Sigmoid colon (tissue), 7 donors: ENCODE results near the gene ZNFX1. TPM values are rescaled to one million over a fixed set of nuclear protein-coding genes. Genes with fewer than 3 reads are reported as not detected.
A peak's percentile ranks its signal among the peaks of the same experiment; 100 is the strongest.

ENCODE experiments used
- DNase-seq: peaks from one replicate; pipeline ENCODE4 v3.0.0-alpha.2; 2019
- H3K27ac ChIP-seq, 4 donors: fragments of 200-600 bp; sonication (generic); one replicate each; pipeline ENCODE4 v1.5.1; 2016 to 2019; ENCODE audit warnings: mild to moderate bottlenecking in 1 of 4
- H3K27me3 ChIP-seq, 3 donors: fragments of 200-600 bp; sonication (generic); one replicate each; pipeline ENCODE4 v1.5.1; 2019; ENCODE audit warnings: mild to moderate bottlenecking in 1 of 3
- H3K36me3 ChIP-seq, 4 donors: fragments of 200-600 bp; sonication (generic); one replicate each; pipeline ENCODE4 v1.5.1; 2016 to 2019
- H3K4me1 ChIP-seq, 4 donors: fragments of 200-600 bp; sonication (generic); one replicate each; pipeline ENCODE4 v1.5.1; 2017 to 2019
- H3K4me3 ChIP-seq, 4 donors: fragments of 200-600 bp; sonication (generic); one replicate each; pipeline ENCODE4 v1.5.1; 2017 to 2019; ENCODE audit warnings: mild to moderate bottlenecking in 2 of 4, moderate library complexity in 1 of 4
- H3K9me3 ChIP-seq, 4 donors: fragments of 200-600 bp in 3 of 4; sonication (generic) in 3 of 4; one replicate each; pipeline versions ENCODE4 v1.5.1 to v1.6.1; 2013 to 2019
- EP300 ChIP-seq, 4 donors: sonication (generic); formaldehyde crosslinking; IDR thresholded peaks; one replicate each; pipeline ENCODE4 v1.6.1; 2017; ENCODE audit warnings: antibody characterized with exemption in 4 of 4
- POLR2A ChIP-seq, 2 donors: fragments of 450-650 bp; IDR thresholded peaks; one replicate each; pipeline ENCODE4 v1.6.1; 2016; ENCODE audit warnings: antibody characterized with exemption in 2 of 2, mild to moderate bottlenecking in 2 of 2, moderate library complexity in 2 of 2
- POLR2AphosphoS5 ChIP-seq, 4 donors: sonication (generic); formaldehyde crosslinking; IDR thresholded peaks; one replicate each; pipeline ENCODE4 v1.6.1; 2017; ENCODE audit warnings: antibody characterized with exemption in 4 of 4
- WGBS, 2 donors: extraction: QIAGEN DNeasy Blood & Tissue Kit; methylation state at CpG; one replicate each; pipeline ENCODE4 v1.1.7; 2013; 5-methylcytosine and 5-hydroxymethylcytosine counted together
- intact Hi-C: fragments of 100-400 bp; cut with DNase I; formaldehyde crosslinking; loops from one replicate; pipeline ENCODE4 v1.15.1; 2023
- polyA plus RNA-seq, 3 donors: library from polyadenylated mRNA; stranded (reverse); fragments of 200-250 nt; gene quantifications; one replicate each; pipeline ENCODE4 v1.2.3, GENCODE V29; 2013
- total RNA-seq, 4 donors: library from RNA; depleted of rRNA; stranded (reverse); fragments of >200 nt; gene quantifications; one replicate each; pipeline ENCODE4 v1.1.0, GENCODE V29; 2016
- TF ChIP-seq, protein P1 (sequence below), 4 experiments: fragments of 450-650 bp in 3 of 4; fragments of 200-600 bp in 1 of 4; IDR thresholded peaks; one replicate each; pipeline ENCODE4 v1.5.1; 2016 to 2019; ENCODE audit warnings: antibody characterized with exemption in 4 of 4, mild to moderate bottlenecking in 3 of 4, moderate library complexity in 2 of 4
- donor health status: healthy with polysubstance abuse.
- donor health status: Bipolar disorder and iron deficiency.
- donor health status: healthy.

Gene ZNFX1
- 10 to 100 TPM; 25.7 to 32.1 (median 29.6) TPM for total RNA-seq
- 10 to 100 TPM in 1 of 3 donors, 1 to 10 TPM in 2; 7.2 to 20.2 (median 9.5) TPM for polyA plus RNA-seq

DNA sequence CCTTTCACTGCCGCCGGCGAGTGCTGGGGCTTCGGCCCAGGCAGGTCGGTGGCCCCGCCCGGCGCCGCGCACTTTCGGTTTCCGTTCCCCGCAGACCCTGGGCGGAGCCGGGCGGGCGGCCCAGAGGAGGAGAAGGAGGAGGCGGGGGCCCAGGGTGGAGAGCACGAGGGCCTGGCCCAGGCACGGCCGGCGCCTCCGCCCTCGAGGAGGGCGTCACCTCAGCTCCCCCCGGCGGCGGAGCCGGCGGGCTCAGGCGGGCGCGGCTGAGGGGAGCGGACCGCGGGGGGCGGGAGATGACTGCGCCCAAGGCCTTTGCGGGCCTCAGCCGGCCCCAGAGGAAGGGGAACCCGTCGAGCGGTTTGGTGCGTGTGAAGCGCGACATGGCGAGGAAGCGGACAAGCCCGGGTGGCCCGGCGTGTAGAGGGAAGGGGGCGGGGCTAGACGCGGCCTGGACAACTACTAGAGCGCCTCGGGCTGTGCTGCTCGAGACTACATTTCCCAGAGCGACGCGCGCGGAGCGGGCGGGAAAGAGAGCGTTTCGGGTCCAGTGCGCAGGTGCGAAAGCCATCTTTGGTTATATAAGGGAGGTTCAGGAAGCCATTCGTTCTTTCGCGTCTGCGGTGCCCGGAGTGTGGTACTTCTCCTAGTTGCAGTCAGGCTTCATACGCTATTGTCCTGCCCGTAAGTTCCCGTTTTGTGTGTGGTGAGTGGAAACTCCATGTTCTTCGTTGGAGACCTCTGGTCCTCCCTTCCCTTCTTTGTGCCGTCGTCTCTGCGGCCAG lies at the start of gene ZNFX1:
Gene ZNFX1, minus strand, starts transcription at position 22 of the 782 bp plus-strand sequence. CDS start 2,218 bp downstream, outside the sequence.
- DNase-seq, result peak; percentile 99
- Histone ChIP-seq H3K27ac (peak within 1 kb of the TSS; percentile 95 to 98 (median 97)), H3K36me3 (peaks cover 28 to 62% (median 42%) of the 10 kb centered on the region in 4 donors), H3K4me3 (peak within 1 kb of the TSS; percentile 86 to 98 (median 90)), H3K27me3 (no peaks in the 10 kb centered on the region), H3K4me1 (peaks cover 0 to 59% (median 55%) of the 10 kb centered on the region in 4 donors), H3K9me3 (peaks cover 0 to 7% (median 3%) of the 10 kb centered on the region in 4 donors)
- TF ChIP-seq, protein P1, sequence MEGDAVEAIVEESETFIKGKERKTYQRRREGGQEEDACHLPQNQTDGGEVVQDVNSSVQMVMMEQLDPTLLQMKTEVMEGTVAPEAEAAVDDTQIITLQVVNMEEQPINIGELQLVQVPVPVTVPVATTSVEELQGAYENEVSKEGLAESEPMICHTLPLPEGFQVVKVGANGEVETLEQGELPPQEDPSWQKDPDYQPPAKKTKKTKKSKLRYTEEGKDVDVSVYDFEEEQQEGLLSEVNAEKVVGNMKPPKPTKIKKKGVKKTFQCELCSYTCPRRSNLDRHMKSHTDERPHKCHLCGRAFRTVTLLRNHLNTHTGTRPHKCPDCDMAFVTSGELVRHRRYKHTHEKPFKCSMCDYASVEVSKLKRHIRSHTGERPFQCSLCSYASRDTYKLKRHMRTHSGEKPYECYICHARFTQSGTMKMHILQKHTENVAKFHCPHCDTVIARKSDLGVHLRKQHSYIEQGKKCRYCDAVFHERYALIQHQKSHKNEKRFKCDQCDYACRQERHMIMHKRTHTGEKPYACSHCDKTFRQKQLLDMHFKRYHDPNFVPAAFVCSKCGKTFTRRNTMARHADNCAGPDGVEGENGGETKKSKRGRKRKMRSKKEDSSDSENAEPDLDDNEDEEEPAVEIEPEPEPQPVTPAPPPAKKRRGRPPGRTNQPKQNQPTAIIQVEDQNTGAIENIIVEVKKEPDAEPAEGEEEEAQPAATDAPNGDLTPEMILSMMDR (IDR thresholded peaks at IDR 0.05), result no peak
- peak; percentile 100 for TF ChIP-seq POLR2AphosphoS5 (IDR thresholded peaks at IDR 0.05)
- TF ChIP-seq POLR2A (IDR thresholded peaks at IDR 0.05), result peak; percentile 99 to 100
- intact Hi-C loops, result loop anchor here (2.0 kb wide), 1 partner anchor 59 kb away; the partner anchor contains the start of gene DDX27
- WGBS, 2 donors, result 0% methylated on average over 80 of the region's 80 CpGs

DNA sequence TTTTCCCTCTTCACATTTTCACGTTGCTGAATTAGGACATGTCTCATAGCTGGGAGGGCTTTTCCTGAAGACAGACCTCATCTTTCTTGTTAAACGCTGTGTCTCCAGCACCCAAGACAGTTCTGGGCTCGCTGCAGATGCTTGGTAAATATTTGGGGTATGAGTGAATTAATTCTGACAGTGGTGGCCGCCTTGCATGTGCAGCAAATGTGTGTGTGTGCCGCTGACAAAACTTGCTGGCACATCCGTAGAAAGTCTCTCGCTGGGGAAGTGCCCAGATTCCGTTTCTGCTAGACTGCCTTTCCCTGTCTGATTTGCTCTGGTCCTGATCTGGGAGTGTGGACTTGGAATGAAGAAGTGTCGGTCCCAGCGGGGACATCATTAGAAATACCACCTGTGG lies 48.2 kb upstream of the ZNFX1 start:
- intact Hi-C loops, result no loop called here

DNA sequence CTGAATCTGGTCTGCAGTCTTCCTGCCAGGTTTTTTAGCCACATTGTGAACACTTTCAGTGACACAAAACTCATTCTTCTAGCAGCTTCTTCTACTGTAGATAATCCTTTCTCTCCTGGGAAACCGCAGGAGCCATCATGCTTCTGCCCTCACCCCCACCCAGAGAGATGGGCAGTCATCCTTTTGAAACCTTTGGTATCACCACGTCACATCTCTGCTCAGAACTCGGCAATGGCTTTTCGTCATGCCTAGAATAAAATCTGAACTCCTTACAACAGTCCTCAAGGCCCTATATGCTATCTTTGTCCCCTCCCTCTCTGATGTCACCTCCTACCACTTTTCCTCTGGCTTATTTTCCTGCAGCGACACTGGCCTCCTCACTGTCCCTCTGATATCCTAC lies 46.4 kb upstream of the ZNFX1 start:
- TF ChIP-seq, protein P1 (IDR thresholded peaks at IDR 0.05), result no peak
- TF ChIP-seq POLR2AphosphoS5 (IDR thresholded peaks at IDR 0.05), result no peak
- no peak for TF ChIP-seq EP300 (IDR thresholded peaks at IDR 0.05)
- TF ChIP-seq POLR2A (IDR thresholded peaks at IDR 0.05), result no peak

More for the DNA sequence above, 48.2 kb upstream of the ZNFX1 start:
- peak overlapping the region in 2 of 4 donors; percentile 10 to 41 for H3K27ac ChIP-seq
- no peaks in the 10 kb centered on the region for H3K9me3 ChIP-seq
- H3K4me3 ChIP-seq, result peak overlapping the region in 1 of 4 donors; percentile 7
- DNase-seq, result no peak
- TF ChIP-seq, protein P1 (IDR thresholded peaks at IDR 0.05), result no peak
- no peak for TF ChIP-seq POLR2A (IDR thresholded peaks at IDR 0.05)
- no peak for TF ChIP-seq EP300 (IDR thresholded peaks at IDR 0.05)
- no peak for TF ChIP-seq POLR2AphosphoS5 (IDR thresholded peaks at IDR 0.05)
- peaks cover 0 to 4% (median 0%) of the 10 kb centered on the region in 3 donors for H3K27me3 ChIP-seq
- WGBS, 2 donors, result 60 to 62% methylated on average over 10 of the region's 10 CpGs
- H3K4me1 ChIP-seq, result peaks cover 0 to 16% (median 10%) of the 10 kb centered on the region in 4 donors
- H3K36me3 ChIP-seq, result no peaks in the 10 kb centered on the region

DNA sequence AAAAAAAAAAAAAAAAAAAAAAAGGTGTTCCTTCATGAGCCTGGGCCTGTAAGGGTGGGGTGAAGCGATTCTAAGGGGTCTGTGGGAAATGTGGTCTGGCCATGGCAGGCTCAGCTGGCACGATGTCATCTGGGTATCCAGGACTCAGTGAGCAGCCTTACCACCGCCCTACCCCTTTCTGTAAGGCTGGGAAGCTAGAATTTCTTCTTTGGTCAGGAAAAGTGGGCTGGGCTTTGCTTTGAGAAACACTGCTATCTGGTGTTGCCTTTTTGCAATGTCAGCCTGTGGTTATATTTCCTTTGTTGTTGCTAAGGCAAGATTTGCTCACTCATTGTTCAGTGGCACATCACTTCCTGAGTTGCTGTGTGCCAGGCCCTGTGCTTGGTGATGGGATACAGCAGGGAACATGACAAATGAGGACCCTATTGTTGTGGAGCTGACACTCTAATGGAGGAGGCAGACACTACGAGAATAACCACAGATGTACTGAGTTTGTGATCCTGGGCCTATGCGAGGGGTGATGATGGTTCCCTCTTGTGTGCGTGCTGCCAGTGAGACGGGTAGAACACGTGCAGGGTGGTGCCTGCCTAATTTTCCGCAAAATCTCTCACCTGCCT lies 45.9 kb upstream of the ZNFX1 start:
- Histone ChIP-seq H3K27ac (peak overlapping the region in 1 of 4 donors; percentile 17), H3K9me3 (no peaks in the 10 kb centered on the region), H3K4me1 (peaks cover 0 to 25% (median 17%) of the 10 kb centered on the region in 4 donors), H3K36me3 (no peaks in the 10 kb centered on the region), H3K27me3 (peaks cover 15 to 27% (median 15%) of the 10 kb centered on the region in 3 donors), H3K4me3 (no peak overlapping the region)
- TF ChIP-seq, protein P1 (IDR thresholded peaks at IDR 0.05), result no peak
- TF ChIP-seq POLR2A (IDR thresholded peaks at IDR 0.05), result no peak
- no peak for TF ChIP-seq POLR2AphosphoS5 (IDR thresholded peaks at IDR 0.05)
- no peak for TF ChIP-seq EP300 (IDR thresholded peaks at IDR 0.05)
- WGBS, 2 donors, result 50 to 63% methylated on average over 9 of the region's 9 CpGs
- intact Hi-C loops, result no loop called here
- no peak for DNase-seq

More for the DNA sequence above, 46.4 kb upstream of the ZNFX1 start:
- Histone ChIP-seq H3K4me1 (peaks cover 0 to 19% (median 11%) of the 10 kb centered on the region in 4 donors), H3K36me3 (no peaks in the 10 kb centered on the region), H3K4me3 (no peak overlapping the region), H3K9me3 (no peaks in the 10 kb centered on the region), H3K27me3 (peaks cover 9 to 21% (median 10%) of the 10 kb centered on the region in 3 donors), H3K27ac (peak overlapping the region in 1 of 4 donors; percentile 17)
- no peak for DNase-seq
- WGBS, 2 donors, result 90 to 91% methylated on average over 5 of the region's 5 CpGs
- intact Hi-C loops, result no loop called here
